Measurements from ENCODE around the gene TUBB2B.

DNA sequence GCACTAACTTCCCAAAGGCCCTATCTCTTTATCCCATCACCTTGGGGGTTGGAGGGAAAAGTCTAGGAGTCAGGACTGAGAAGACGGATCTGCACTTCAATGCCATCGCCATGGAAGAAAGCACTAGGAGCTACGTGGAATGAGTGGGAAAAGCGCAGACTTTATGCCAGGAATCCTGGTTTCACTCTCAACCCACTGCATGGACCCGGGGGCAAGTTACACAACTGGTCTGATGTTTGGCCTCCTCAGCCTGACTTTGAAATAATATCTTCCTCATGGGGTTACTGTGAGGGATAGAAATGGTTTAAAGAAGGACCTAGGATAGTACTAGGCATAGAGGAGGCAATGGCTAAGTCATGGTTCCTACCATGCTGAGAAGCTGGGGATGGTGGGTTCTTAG is 17.8 kb upstream of the TUBB2B start:
- TF ChIP-seq, protein P1, sequence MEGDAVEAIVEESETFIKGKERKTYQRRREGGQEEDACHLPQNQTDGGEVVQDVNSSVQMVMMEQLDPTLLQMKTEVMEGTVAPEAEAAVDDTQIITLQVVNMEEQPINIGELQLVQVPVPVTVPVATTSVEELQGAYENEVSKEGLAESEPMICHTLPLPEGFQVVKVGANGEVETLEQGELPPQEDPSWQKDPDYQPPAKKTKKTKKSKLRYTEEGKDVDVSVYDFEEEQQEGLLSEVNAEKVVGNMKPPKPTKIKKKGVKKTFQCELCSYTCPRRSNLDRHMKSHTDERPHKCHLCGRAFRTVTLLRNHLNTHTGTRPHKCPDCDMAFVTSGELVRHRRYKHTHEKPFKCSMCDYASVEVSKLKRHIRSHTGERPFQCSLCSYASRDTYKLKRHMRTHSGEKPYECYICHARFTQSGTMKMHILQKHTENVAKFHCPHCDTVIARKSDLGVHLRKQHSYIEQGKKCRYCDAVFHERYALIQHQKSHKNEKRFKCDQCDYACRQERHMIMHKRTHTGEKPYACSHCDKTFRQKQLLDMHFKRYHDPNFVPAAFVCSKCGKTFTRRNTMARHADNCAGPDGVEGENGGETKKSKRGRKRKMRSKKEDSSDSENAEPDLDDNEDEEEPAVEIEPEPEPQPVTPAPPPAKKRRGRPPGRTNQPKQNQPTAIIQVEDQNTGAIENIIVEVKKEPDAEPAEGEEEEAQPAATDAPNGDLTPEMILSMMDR (IDR thresholded peaks at IDR 0.05; ENCODE audit: poor library complexity, severe bottlenecking): no peak
- TF ChIP-seq EZH2 (IDR thresholded peaks at IDR 0.05; ENCODE audit: borderline replicate concordance, insufficient read depth, low read length, poor library complexity, severe bottlenecking) (no peak), EP300 (conservative IDR thresholded peaks at IDR 0.05; ENCODE audit: poor library complexity, severe bottlenecking) (no peak), SMC3 (conservative IDR thresholded peaks at IDR 0.05; ENCODE audit: poor library complexity) (no peak), RAD21 (conservative IDR thresholded peaks at IDR 0.05) (no peak)
